ENCODE measurements around the gene LSM14B.

LSM14B gene

DNA sequence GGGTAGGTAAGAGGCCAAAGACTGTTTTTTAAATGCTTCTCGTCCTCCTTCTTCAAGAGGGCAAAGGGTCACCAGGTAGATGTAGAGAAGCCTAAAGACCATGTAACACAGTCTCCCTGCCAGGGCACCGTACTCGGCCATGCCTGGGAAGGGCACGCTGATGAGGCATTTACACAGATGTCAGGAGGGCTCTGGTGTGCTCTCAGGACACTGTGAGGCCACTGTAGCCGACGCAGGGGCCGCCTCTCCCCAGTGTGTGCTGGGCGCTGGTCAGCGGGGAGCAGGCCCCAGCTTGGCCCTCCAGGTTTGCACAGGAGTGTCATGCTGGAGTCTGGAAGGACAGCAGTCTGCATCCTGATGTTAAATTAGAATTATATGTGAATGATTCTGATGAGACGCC, 53.4 kb downstream of the LSM14B start:
- Histone ChIP-seq H3F3A (ENCODE audit: insufficient read depth, low read length) (no peaks in the 10 kb centered on the region), H3K4me3 (ENCODE audit: low read depth, low read length, poor library complexity, severe bottlenecking) (no peak overlapping the region), H3K9me3 (ENCODE audit: low read length) (no peaks in the 10 kb centered on the region), H3K9me2 (ENCODE audit: low read depth, low read length) (no peaks in the 10 kb centered on the region), H3K27ac (ENCODE audit: low read depth, low read length, poor library complexity, severe bottlenecking) (no peak overlapping the region), H4K20me1 (ENCODE audit: insufficient read depth, low read length) (no peaks in the 10 kb centered on the region), H3K9ac (ENCODE audit: low read length) (no peak overlapping the region), H3K36me3 (ENCODE audit: insufficient read depth, low read length) (no peaks in the 10 kb centered on the region), H3K79me2 (ENCODE audit: insufficient read depth, low read length) (no peaks in the 10 kb centered on the region), H3K4me2 (ENCODE audit: low read length) (no peak overlapping the region), H3K4me1 (ENCODE audit: insufficient read depth, low read length, severe bottlenecking) (no peaks in the 10 kb centered on the region), H3K27me3 (ENCODE audit: insufficient read depth, low read length) (no peaks in the 10 kb centered on the region), H2AFZ (ENCODE audit: low read length) (no peak overlapping the region)
- TF ChIP-seq, protein P1, sequence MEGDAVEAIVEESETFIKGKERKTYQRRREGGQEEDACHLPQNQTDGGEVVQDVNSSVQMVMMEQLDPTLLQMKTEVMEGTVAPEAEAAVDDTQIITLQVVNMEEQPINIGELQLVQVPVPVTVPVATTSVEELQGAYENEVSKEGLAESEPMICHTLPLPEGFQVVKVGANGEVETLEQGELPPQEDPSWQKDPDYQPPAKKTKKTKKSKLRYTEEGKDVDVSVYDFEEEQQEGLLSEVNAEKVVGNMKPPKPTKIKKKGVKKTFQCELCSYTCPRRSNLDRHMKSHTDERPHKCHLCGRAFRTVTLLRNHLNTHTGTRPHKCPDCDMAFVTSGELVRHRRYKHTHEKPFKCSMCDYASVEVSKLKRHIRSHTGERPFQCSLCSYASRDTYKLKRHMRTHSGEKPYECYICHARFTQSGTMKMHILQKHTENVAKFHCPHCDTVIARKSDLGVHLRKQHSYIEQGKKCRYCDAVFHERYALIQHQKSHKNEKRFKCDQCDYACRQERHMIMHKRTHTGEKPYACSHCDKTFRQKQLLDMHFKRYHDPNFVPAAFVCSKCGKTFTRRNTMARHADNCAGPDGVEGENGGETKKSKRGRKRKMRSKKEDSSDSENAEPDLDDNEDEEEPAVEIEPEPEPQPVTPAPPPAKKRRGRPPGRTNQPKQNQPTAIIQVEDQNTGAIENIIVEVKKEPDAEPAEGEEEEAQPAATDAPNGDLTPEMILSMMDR (IDR thresholded peaks at IDR 0.05; ENCODE audit: low read length): no peak
- no peak for TF ChIP-seq EZH2 (IDR thresholded peaks at IDR 0.05; ENCODE audit: borderline replicate concordance, low read length)

DNA sequence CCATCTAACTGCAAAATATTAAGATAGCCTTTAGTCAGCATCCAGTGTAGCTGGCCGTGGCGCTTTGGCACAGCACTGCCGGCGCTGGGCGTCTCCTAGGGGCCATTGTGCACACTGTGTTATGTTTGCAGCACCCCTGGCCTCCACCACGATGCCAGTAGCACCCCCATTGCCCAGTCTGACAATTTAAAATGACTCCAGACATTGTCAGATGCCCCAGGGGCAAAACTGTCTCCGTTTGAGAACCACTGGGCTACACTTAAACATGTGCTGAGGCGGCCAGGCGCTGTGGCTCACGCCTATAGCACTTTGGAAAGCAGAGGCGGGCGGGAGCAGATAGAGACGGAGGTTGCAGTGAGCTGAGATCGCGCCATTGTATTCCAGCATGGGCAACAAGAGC, 54.6 kb downstream of the LSM14B start:
- no peaks in the 10 kb centered on the region for H3K9me2 ChIP-seq (ENCODE audit: low read depth, low read length)
- no peak overlapping the region for H3K27ac ChIP-seq (ENCODE audit: low read depth, low read length, poor library complexity, severe bottlenecking)
- no peaks in the 10 kb centered on the region for H3K27me3 ChIP-seq (ENCODE audit: insufficient read depth, low read length)
- no peaks in the 10 kb centered on the region for H3K9me3 ChIP-seq (ENCODE audit: low read length)
- H3K4me2 ChIP-seq (ENCODE audit: low read length): no peak overlapping the region
- no peak for TF ChIP-seq EZH2 (IDR thresholded peaks at IDR 0.05; ENCODE audit: borderline replicate concordance, low read length)
- TF ChIP-seq, protein P1 (IDR thresholded peaks at IDR 0.05; ENCODE audit: low read length): no peak
- H2AFZ ChIP-seq (ENCODE audit: low read length): no peak overlapping the region
- H4K20me1 ChIP-seq (ENCODE audit: insufficient read depth, low read length): no peaks in the 10 kb centered on the region
- peaks cover 4% of the 10 kb centered on the region for H3K4me1 ChIP-seq (ENCODE audit: insufficient read depth, low read length, severe bottlenecking)
- no peaks in the 10 kb centered on the region for H3K79me2 ChIP-seq (ENCODE audit: insufficient read depth, low read length)
- H3K36me3 ChIP-seq (ENCODE audit: insufficient read depth, low read length): no peaks in the 10 kb centered on the region
- no peaks in the 10 kb centered on the region for H3F3A ChIP-seq (ENCODE audit: insufficient read depth, low read length)
- no peak overlapping the region for H3K9ac ChIP-seq (ENCODE audit: low read length)
- H3K4me3 ChIP-seq (ENCODE audit: low read depth, low read length, poor library complexity, severe bottlenecking): no peak overlapping the region

DNA sequence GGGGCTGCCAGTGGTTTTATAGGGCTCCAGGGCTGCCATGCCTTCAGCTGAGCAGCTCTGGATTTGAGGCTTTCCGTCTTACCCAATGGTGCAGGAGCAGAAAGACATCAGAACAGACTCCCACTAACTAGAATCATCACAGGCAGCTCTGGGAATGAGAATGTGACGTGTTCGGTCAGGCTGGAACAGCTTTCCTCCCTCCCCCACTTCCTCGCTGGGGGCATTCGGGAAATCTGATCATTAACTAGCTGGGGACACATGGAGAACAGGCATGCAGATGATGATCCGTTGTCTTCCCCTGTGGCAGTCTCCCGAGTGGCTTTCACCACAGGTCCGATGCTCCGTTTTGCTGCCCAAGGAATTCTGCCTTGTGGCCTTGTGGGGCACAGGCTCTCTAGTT, 55.0 kb downstream of the LSM14B start:
- H3K27ac ChIP-seq (ENCODE audit: low read depth, low read length, poor library complexity, severe bottlenecking): no peak overlapping the region
- H3K36me3 ChIP-seq (ENCODE audit: insufficient read depth, low read length): no peaks in the 10 kb centered on the region
- no peak overlapping the region for H2AFZ ChIP-seq (ENCODE audit: low read length)
- no peaks in the 10 kb centered on the region for H3F3A ChIP-seq (ENCODE audit: insufficient read depth, low read length)
- no peaks in the 10 kb centered on the region for H3K79me2 ChIP-seq (ENCODE audit: insufficient read depth, low read length)
- H3K9me3 ChIP-seq (ENCODE audit: low read length): no peaks in the 10 kb centered on the region
- no peaks in the 10 kb centered on the region for H3K9me2 ChIP-seq (ENCODE audit: low read depth, low read length)
- H3K4me1 ChIP-seq (ENCODE audit: insufficient read depth, low read length, severe bottlenecking): peaks cover 8% of the 10 kb centered on the region
- H4K20me1 ChIP-seq (ENCODE audit: insufficient read depth, low read length): no peaks in the 10 kb centered on the region
- H3K9ac ChIP-seq (ENCODE audit: low read length): no peak overlapping the region
- H3K4me3 ChIP-seq (ENCODE audit: low read depth, low read length, poor library complexity, severe bottlenecking): no peak overlapping the region
- TF ChIP-seq, protein P1 (IDR thresholded peaks at IDR 0.05; ENCODE audit: low read length): no peak
- TF ChIP-seq EZH2 (IDR thresholded peaks at IDR 0.05; ENCODE audit: borderline replicate concordance, low read length): no peak
- H3K27me3 ChIP-seq (ENCODE audit: insufficient read depth, low read length): no peaks in the 10 kb centered on the region
- H3K4me2 ChIP-seq (ENCODE audit: low read length): no peak overlapping the region

Measured in OCI-LY1 (cell line).